Vagina (tissue), 2 donors: ENCODE results near the gene GLP1R. TPM values are rescaled to one million over a fixed set of nuclear protein-coding genes. Genes with fewer than 3 reads are reported as not detected.

ENCODE experiments used
- DNase-seq, 2 donors: peaks; one replicate each; pipeline ENCODE4 v3.0.0-alpha.2; 2017; ENCODE audit errors: extremely low spot score in 2 of 2
- H3K27ac ChIP-seq: fragments of 200-600 bp; sonication (generic); one replicate; pipeline ENCODE4 v1.5.1; 2019
- H3K27me3 ChIP-seq: fragments of 200-600 bp; sonication (generic); one replicate; pipeline ENCODE4 v1.5.1; 2019
- H3K36me3 ChIP-seq, 2 donors: fragments of 200-600 bp; sonication (generic); one replicate each; pipeline ENCODE4 v1.5.1; 2017 to 2019
- H3K4me1 ChIP-seq: fragments of 200-600 bp; sonication (generic); one replicate; pipeline ENCODE4 v1.5.1; 2019
- H3K4me3 ChIP-seq, 2 donors: fragments of 200-600 bp; sonication (generic); 1 replicate in 1 of 2; 2 replicates in 1 of 2; pipeline ENCODE4 v1.5.1; 2016 to 2019
- H3K9me3 ChIP-seq: fragments of 200-600 bp; sonication (generic); one replicate; pipeline ENCODE4 v1.5.1; 2019
- CTCF ChIP-seq, 3 experiments: fragments of 450-650 bp in 2 of 3; fragments of 200-600 bp in 1 of 3; sonication (generic) in 1 of 3; IDR thresholded peaks; one replicate each; pipeline ENCODE4 v1.5.1; 2017 to 2019; ENCODE audit warnings: antibody characterized with exemption in 3 of 3, mild to moderate bottlenecking in 2 of 3, moderate library complexity in 2 of 3
- POLR2A ChIP-seq, 2 donors: fragments of 450-650 bp; IDR thresholded peaks; one replicate each; pipeline ENCODE4 v1.6.1; 2017; ENCODE audit warnings: antibody characterized with exemption in 2 of 2, mild to moderate bottlenecking in 2 of 2, moderate library complexity in 2 of 2
- POLR2AphosphoS5 ChIP-seq, 2 donors: sonication (generic); formaldehyde crosslinking; IDR thresholded peaks; one replicate each; pipeline ENCODE4 v1.9.0; 2017; ENCODE audit warnings: antibody characterized with exemption in 2 of 2, mild to moderate bottlenecking in 2 of 2, low read depth in 1 of 2; ENCODE audit not compliant: insufficient read depth in 1 of 2
- intact Hi-C: fragments of 100-400 bp; cut with DNase I; formaldehyde crosslinking; loops from one replicate; pipeline ENCODE4 v1.15.1; 2023
- total RNA-seq: library from RNA; depleted of rRNA; stranded (reverse); fragments of >200 nt; gene quantifications from one replicate; pipeline ENCODE4 v1.2.3, GENCODE V29; 2016

Gene GLP1R
- total RNA-seq, 1 donor from 2014 or later, result not detected

- Histone ChIP-seq H3K36me3 (no peaks in the 10 kb centered on the region), H3K4me3 (no peak overlapping the region), H3K27me3 (peaks cover 2% of the 10 kb centered on the region), H3K9me3 (no peaks in the 10 kb centered on the region), H3K4me1 (peaks cover 2% of the 10 kb centered on the region), H3K27ac (no peak overlapping the region)
- DNase-seq, result no peak
- TF ChIP-seq POLR2A (IDR thresholded peaks at IDR 0.05), result no peak
- TF ChIP-seq POLR2AphosphoS5 (IDR thresholded peaks at IDR 0.05; ENCODE audit: insufficient read depth in 1 of 2, low read depth in 1 of 2), result no peak
- TF ChIP-seq CTCF (IDR thresholded peaks at IDR 0.05), result no peak
- intact Hi-C loops, result no loop called here
Measured at GRCh38 chr6:39053854-39054576, 5.4 kb downstream of the GLP1R start.

DNA sequence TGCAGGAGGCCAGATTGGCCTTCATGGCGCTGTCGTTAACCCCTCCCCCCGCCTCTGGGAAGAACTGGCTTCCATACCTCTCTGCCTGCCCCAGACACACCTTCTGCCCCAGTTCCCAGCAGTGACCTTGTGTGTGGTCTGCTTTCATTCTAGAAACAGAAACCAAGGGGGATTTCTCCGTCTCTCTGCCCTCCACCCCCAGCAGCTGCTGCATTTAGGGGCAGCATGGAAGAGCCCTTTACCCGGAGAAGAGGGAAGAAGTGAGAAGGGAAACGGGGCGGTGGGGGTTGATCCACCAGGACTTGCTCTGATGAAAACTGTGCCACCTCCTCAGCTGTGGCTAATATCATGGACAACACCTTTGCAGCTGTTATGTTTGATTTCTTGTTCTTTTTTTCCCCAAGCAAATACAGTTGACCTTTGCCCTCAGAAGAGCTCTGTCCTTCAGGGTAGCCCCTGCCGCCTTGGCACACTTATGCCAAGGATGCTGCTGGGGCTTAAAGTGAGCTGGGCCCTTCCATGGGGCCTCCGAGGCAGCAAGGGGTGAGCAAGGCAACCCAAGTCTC is 6.1 kb downstream of the GLP1R start:
- intact Hi-C loops, result no loop called here
- DNase-seq, result no peak
- no peaks in the 10 kb centered on the region for H3K4me1 ChIP-seq
- no peak overlapping the region for H3K27ac ChIP-seq
- H3K9me3 ChIP-seq, result no peaks in the 10 kb centered on the region
- no peak overlapping the region for H3K4me3 ChIP-seq
- no peaks in the 10 kb centered on the region for H3K27me3 ChIP-seq
- TF ChIP-seq CTCF (IDR thresholded peaks at IDR 0.05) (no peak), POLR2A (IDR thresholded peaks at IDR 0.05) (no peak), POLR2AphosphoS5 (IDR thresholded peaks at IDR 0.05; ENCODE audit: insufficient read depth in 1 of 2, low read depth in 1 of 2) (no peak)
- H3K36me3 ChIP-seq, result no peaks in the 10 kb centered on the region

- no peaks in the 10 kb centered on the region for H3K9me3 ChIP-seq
- no peak for DNase-seq
- H3K27ac ChIP-seq, result no peak overlapping the region
- no peak for TF ChIP-seq POLR2AphosphoS5 (IDR thresholded peaks at IDR 0.05; ENCODE audit: insufficient read depth in 1 of 2, low read depth in 1 of 2)
- TF ChIP-seq CTCF (IDR thresholded peaks at IDR 0.05), result no peak
- no peaks in the 10 kb centered on the region for H3K27me3 ChIP-seq
- H3K4me3 ChIP-seq, result no peak overlapping the region
- intact Hi-C loops, result no loop called here
- H3K4me1 ChIP-seq, result no peaks in the 10 kb centered on the region
- H3K36me3 ChIP-seq, result no peaks in the 10 kb centered on the region
Measured at GRCh38 chr6:39055661-39056060, 7.1 kb downstream of the GLP1R start.

DNA sequence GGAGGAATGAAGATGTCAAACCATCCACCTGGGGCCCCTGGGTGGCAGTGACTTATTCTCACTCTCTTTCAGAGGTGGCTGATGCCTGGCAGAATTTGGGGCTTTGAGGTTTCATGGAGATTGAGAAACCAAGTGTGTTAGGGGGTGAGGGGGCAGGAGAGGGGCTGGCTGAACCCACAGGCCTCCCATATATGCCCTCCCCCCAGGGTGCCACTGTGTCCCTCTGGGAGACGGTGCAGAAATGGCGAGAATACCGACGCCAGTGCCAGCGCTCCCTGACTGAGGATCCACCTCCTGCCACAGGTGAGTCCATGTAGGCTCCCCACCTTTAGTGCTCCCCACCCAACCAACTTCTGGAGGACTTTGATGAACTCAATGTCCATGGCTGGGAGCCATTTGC is 7.6 kb downstream of the GLP1R start:
- intact Hi-C loops, result no loop called here
- Histone ChIP-seq H3K27ac (no peak overlapping the region), H3K36me3 (no peaks in the 10 kb centered on the region), H3K4me3 (no peak overlapping the region), H3K27me3 (no peaks in the 10 kb centered on the region), H3K4me1 (no peaks in the 10 kb centered on the region), H3K9me3 (no peaks in the 10 kb centered on the region)
- no peak for TF ChIP-seq POLR2A (IDR thresholded peaks at IDR 0.05)
- no peak for TF ChIP-seq CTCF (IDR thresholded peaks at IDR 0.05)
- TF ChIP-seq POLR2AphosphoS5 (IDR thresholded peaks at IDR 0.05; ENCODE audit: insufficient read depth in 1 of 2, low read depth in 1 of 2), result no peak
- no peak for DNase-seq

- H3K27ac ChIP-seq, result no peak overlapping the region
- no peak for DNase-seq
- H3K4me3 ChIP-seq, result no peak overlapping the region
- no peaks in the 10 kb centered on the region for H3K27me3 ChIP-seq
- no peaks in the 10 kb centered on the region for H3K4me1 ChIP-seq
- TF ChIP-seq POLR2AphosphoS5 (IDR thresholded peaks at IDR 0.05; ENCODE audit: insufficient read depth in 1 of 2, low read depth in 1 of 2) (no peak), CTCF (IDR thresholded peaks at IDR 0.05) (no peak), POLR2A (IDR thresholded peaks at IDR 0.05) (no peak)
- H3K9me3 ChIP-seq, result no peaks in the 10 kb centered on the region
- intact Hi-C loops, result no loop called here
- no peaks in the 10 kb centered on the region for H3K36me3 ChIP-seq
Measured at GRCh38 chr6:39056681-39057080, 8.1 kb downstream of the GLP1R start.
